GM12878 (cell line): ENCODE results near the gene KBTBD4. TPM values are rescaled to one million over a fixed set of nuclear protein-coding genes. Genes with fewer than 3 reads are reported as not detected.

Experiments
- ATAC-seq: fragments of 200-7000 bp; cut with Tn5 transposase; 3 replicates; pipeline ENCODE4 v1.9.1; 2020; ENCODE audit warnings: mild to moderate bottlenecking, moderate library complexity
- BruUV-seq: library from RNA; stranded (reverse); fragments of 400-500 nt; replicated peaks from 2 replicates; lab custom pipeline; 2021; lab: Mats Ljungman, UMichigan
- CTCF ChIA-PET: fragments of 300-600 bp; sonication (Branson Sonifier 250); formaldehyde crosslinking; extraction: SDS; loops from one replicate; lab custom pipeline; 2021; ENCODE audit warnings: inconsistent platforms; lab: Yijun Ruan, JAX
- POLR2A ChIA-PET: fragments of 350-600 bp; formaldehyde crosslinking; extraction: SDS; loops from one replicate; lab custom pipeline; 2021; ENCODE audit warnings: inconsistent platforms; lab: Charles Lee
- RAD21 ChIA-PET: fragments of 300-600 bp; sonication (Branson Sonifier 250); formaldehyde crosslinking; loops from one replicate; lab custom pipeline; 2023; ENCODE audit warnings: antibody characterized with exemption; ENCODE audit not compliant: unreplicated experiment; lab: Charles Lee
- SMC1A ChIA-PET: fragments of 300-600 bp; sonication (Branson Sonifier 250); formaldehyde crosslinking; loops from one replicate; lab custom pipeline; 2023; ENCODE audit not compliant: unreplicated experiment, uncharacterized antibody; lab: Charles Lee
- DNase-seq: peaks from one replicate; pipeline ENCODE4 v3.0.0-alpha.2; 2011; ENCODE audit warnings: low read depth, low spot score
- FAIRE-seq: peaks from 3 replicates; lab custom pipeline; 2011; peaks lifted over from hg19 to GRCh38; lab: Jason Lieb, UNC
- H2AFZ ChIP-seq: 2 replicates; pipeline ENCODE4 v1.6.0; 2011; ENCODE audit warnings: low read depth, low read length, control low read depth; ENCODE audit not compliant: control insufficient read depth
- H3K27ac ChIP-seq: 2 replicates; pipeline ENCODE4 v1.5.1; 2011; ENCODE audit warnings: control low read depth; ENCODE audit not compliant: control insufficient read depth, insufficient read depth
- H3K27me3 ChIP-seq, 2 experiments: replicated peaks in 1 of 2; 2 replicates each; pipeline versions ENCODE4 v1.6.0 to v1.6.1; 2011; ENCODE audit warnings: low read length in 1 of 2; ENCODE audit not compliant: control insufficient read depth in 2 of 2, insufficient read depth in 2 of 2
- H3K36me3 ChIP-seq, 2 experiments: 2 replicates each; pipeline ENCODE4 v1.5.1; 2011; ENCODE audit warnings: low read length in 1 of 2; ENCODE audit not compliant: control insufficient read depth in 2 of 2, insufficient read depth in 2 of 2
- H3K4me1 ChIP-seq: 2 replicates; pipeline ENCODE4 v1.6.1; 2011; ENCODE audit warnings: mild to moderate bottlenecking, low read length, moderate library complexity, mixed read lengths; ENCODE audit not compliant: control insufficient read depth, insufficient read depth
- H3K4me2 ChIP-seq: 2 replicates; pipeline ENCODE4 v1.6.0; 2011; ENCODE audit warnings: control low read depth; ENCODE audit not compliant: control insufficient read depth, insufficient read depth
- H3K4me3 ChIP-seq: fragments of 200-600 bp; sonication (generic); 2 replicates; pipeline ENCODE4 v1.5.1; 2016
- H3K79me2 ChIP-seq: 2 replicates; pipeline ENCODE4 v1.6.0; 2011; ENCODE audit warnings: low read length; ENCODE audit not compliant: control insufficient read depth, insufficient read depth
- H3K9ac ChIP-seq: 2 replicates; pipeline ENCODE4 v1.8.0; 2011; ENCODE audit warnings: low read length, control low read depth, mixed read lengths; ENCODE audit not compliant: control insufficient read depth, insufficient read depth
- H3K9me3 ChIP-seq: replicated peaks from 3 replicates; pipeline ENCODE4 v1.5.1; 2011; ENCODE audit warnings: mild to moderate bottlenecking, low read length; ENCODE audit not compliant: control insufficient read depth, insufficient read depth
- H4K20me1 ChIP-seq: 2 replicates; pipeline ENCODE4 v1.6.0; 2011; ENCODE audit not compliant: control insufficient read depth, insufficient read depth
- CHD4 ChIP-seq: fragments of 200-600 bp; sonication (generic); IDR thresholded peaks from 2 replicates; pipeline ENCODE4 v1.6.1; 2016; ENCODE audit warnings: mild to moderate bottlenecking
- RFX5 ChIP-seq: IDR thresholded peaks from 2 replicates; pipeline ENCODE4 v1.6.1; 2011; ENCODE audit warnings: low read depth, low read length, improper control_type of control experiment
- WGBS: methylation state at CpG from one replicate; pipeline ENCODE4 v1.1.6; 2016; ENCODE audit warnings: low lambda C conversion rate; ENCODE audit not compliant: insufficient replicate concordance, insufficient coverage; ENCODE audit errors: missing lambda C conversion rate; 5-methylcytosine and 5-hydroxymethylcytosine counted together
- in situ Hi-C: fragments of 300-500 bp; cut with MboI; formaldehyde crosslinking; loops from 9 replicates; pipeline ENCODE4 v1.14.3; 2018; ENCODE audit warnings: mixed read lengths
- intact Hi-C: fragments of 100-400 bp; cut with micrococcal nuclease; formaldehyde crosslinking; loops from one replicate; pipeline ENCODE4 v1.14.2; 2022; ENCODE audit not compliant: unreplicated experiment
- polyA plus RNA-seq, 11 experiments: library from polyadenylated mRNA; depleted of rRNA in 4 of 11; unstranded in 6 of 11; stranded (reverse) in 5 of 11; fragments of >200 nt; fragmentation: Nextera tagmentation in 4 of 11; fragmentation: Illumina TruSeq in 1 of 11; extraction: Ambion mirVana in 4 of 11; extraction: Trizol in 1 of 11; gene quantifications; 1 replicate in 1 of 11; 2 replicates in 10 of 11; pipeline versions ENCODE4 v1.2.1 to v1.2.3, GENCODE V29; 2011 to 2016; ENCODE audit warnings: inconsistent platforms in 2 of 11, missing spikeins in 2 of 11, low read depth in 1 of 11
- total RNA-seq, 4 experiments: library from RNA; depleted of rRNA in 3 of 4; stranded (reverse); fragments of >200 nt in 3 of 4; fragmentation: Illumina TruSeq in 1 of 4; extraction: Trizol in 1 of 4; gene quantifications; 2 replicates each; pipeline versions ENCODE4 v1.2.1 to v1.2.3, GENCODE V29; 2013 to 2021
- TF ChIP-seq, protein P1 (sequence below): fragments of 450-650 bp; formaldehyde crosslinking; IDR thresholded peaks from 2 replicates; pipeline ENCODE4 v1.4.0; 2022; ENCODE audit warnings: mild to moderate bottlenecking, moderate library complexity

The KBTBD4 gene
- total and polyA plus RNA-seq, 10 of the 15 experiments (the other 5 are each of a cell fraction or from before 2014, with no cell fraction given): 18.4 to 46.4 (median 25.7) TPM

GRCh38 chr11:47529951-47530350 lies 48.8 kb downstream of the KBTBD4 start:
- FAIRE-seq (no peak), DNase-seq (no peak), ATAC-seq (no peak)
- Histone ChIP-seq H3K4me1 (peaks cover 21% of the 10 kb centered on the region), H3K79me2 (peaks cover 89% of the 10 kb centered on the region), H2AFZ (no peak overlapping the region), H3K36me3 (peaks cover 0 to 11% of the 10 kb centered on the region in 2 experiments; a peak in 3 of 4 replicates), H3K4me2 (no peak overlapping the region), H3K27me3 (no peaks in the 10 kb centered on the region), H3K27ac (no peak overlapping the region), H3K9me3 (no peaks in the 10 kb centered on the region), H3K9ac (no peak overlapping the region), H4K20me1 (no peaks in the 10 kb centered on the region), H3K4me3 (no peak overlapping the region)
- BruUV-seq: no TSS peak
- WGBS: 100% methylated on average over 4 of the region's 4 CpGs
- ChIA-PET POLR2A (no interaction called here), SMC1A (interaction anchor here (6.1 kb wide), 1 partner anchor 13 kb away, joined by 42 read pairs; no protein-coding TSS in a partner anchor), RAD21 (interaction anchor here (1.0 kb wide), 1 partner anchor 17 kb away, joined by 3 read pairs; no protein-coding TSS in a partner anchor), CTCF (interaction anchor here (1.2 kb wide), 1 partner anchor 10 kb away, joined by 3 read pairs; no protein-coding TSS in a partner anchor)
- TF ChIP-seq, protein P1, sequence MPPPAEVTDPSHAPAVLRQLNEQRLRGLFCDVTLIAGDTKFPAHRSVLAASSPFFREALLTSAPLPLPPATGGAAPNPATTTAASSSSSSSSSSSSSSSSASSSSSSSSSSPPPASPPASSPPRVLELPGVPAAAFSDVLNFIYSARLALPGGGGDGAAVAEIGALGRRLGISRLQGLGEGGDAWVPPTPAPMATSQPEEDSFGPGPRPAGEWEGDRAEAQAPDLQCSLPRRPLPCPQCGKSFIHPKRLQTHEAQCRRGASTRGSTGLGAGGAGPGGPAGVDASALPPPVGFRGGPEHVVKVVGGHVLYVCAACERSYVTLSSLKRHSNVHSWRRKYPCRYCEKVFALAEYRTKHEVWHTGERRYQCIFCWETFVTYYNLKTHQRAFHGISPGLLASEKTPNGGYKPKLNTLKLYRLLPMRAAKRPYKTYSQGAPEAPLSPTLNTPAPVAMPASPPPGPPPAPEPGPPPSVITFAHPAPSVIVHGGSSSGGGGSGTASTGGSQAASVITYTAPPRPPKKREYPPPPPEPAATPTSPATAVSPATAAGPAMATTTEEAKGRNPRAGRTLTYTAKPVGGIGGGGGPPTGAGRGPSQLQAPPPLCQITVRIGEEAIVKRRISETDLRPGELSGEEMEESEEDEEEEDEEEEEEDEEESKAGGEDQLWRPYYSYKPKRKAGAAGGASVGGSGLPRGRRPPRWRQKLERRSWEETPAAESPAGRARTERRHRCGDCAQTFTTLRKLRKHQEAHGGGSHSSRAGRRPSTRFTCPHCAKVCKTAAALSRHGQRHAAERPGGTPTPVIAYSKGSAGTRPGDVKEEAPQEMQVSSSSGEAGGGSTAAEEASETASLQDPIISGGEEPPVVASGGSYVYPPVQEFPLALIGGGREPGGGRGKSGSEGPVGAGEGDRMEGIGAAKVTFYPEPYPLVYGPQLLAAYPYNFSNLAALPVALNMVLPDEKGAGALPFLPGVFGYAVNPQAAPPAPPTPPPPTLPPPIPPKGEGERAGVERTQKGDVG (CRISPR knock-in tag): no peak
- TF ChIP-seq CHD4 (no peak), RFX5 (no peak)
- intact Hi-C loops (no loop called here), in situ Hi-C loops (no loop called here)
